ENCODE data around the gene SBF2.

- TF ChIP-seq CTCF (IDR thresholded peaks at IDR 0.05) (no peak), POLR2A (IDR thresholded peaks at IDR 0.05) (no peak)
Measured at GRCh38 chr11:10301656-10302358, 7.8 kb upstream of the SBF2 start.
